HepG2 (cell line): ENCODE data around the gene SRGAP3. TPM values are rescaled to one million over a fixed set of nuclear protein-coding genes. Genes with fewer than 3 reads are reported as not detected.

Source experiments
- ATAC-seq: fragments of 200-7000 bp; cut with Tn5 transposase; 3 replicates; pipeline ENCODE4 v1.9.1; 2020; ENCODE audit warnings: mild to moderate bottlenecking, moderate library complexity
- BruUV-seq: library from RNA; stranded (reverse); fragments of 400-500 nt; replicated peaks from 2 replicates; lab custom pipeline; 2021; lab: Mats Ljungman, UMichigan
- CTCF ChIA-PET: fragments of 300-600 bp; formaldehyde crosslinking; extraction: SDS; loops from one replicate; lab custom pipeline; 2021; ENCODE audit warnings: low total read pairs, inconsistent platforms, low intra/inter-chr PET ratio; lab: Yijun Ruan, JAX
- POLR2A ChIA-PET: fragments of 350-600 bp; sonication (Branson Sonifier 250); formaldehyde crosslinking; loops from one replicate; lab custom pipeline; 2020; ENCODE audit warnings: antibody characterized with exemption, inconsistent platforms; lab: Yijun Ruan, JAX
- DNase-seq: peaks from one replicate; pipeline ENCODE4 v3.0.0-alpha.2; 2015; ENCODE audit warnings: low spot score
- FAIRE-seq: peaks from 3 replicates; lab custom pipeline; 2011; peaks lifted over from hg19 to GRCh38; lab: Jason Lieb, UNC
- H2AFZ ChIP-seq: one replicate; pipeline ENCODE4 v1.6.1; 2011; ENCODE audit warnings: low read length, inconsistent platforms
- H3K27ac ChIP-seq: fragments of 300-600 bp; 3 replicates; pipeline ENCODE4 v1.8.0; 2011; ENCODE audit warnings: mixed run types, mild to moderate bottlenecking, mixed read lengths, low read length, inconsistent platforms; ENCODE audit not compliant: insufficient read depth; ENCODE audit errors: extremely low read length
- H3K27me3 ChIP-seq, 2 experiments: fragments of 200-600 bp in 1 of 2; 2 replicates in 1 of 2; 3 replicates in 1 of 2; pipeline versions ENCODE4 v1.6.0 to v1.8.0; 2011; ENCODE audit warnings: low read length in 2 of 2, mild to moderate bottlenecking in 2 of 2, moderate library complexity in 2 of 2, inconsistent platforms in 1 of 2; ENCODE audit not compliant: insufficient read depth in 2 of 2, control insufficient read depth in 1 of 2
- H3K36me3 ChIP-seq, 2 experiments: fragments of 200-600 bp in 1 of 2; replicated peaks in 1 of 2; 2 replicates in 1 of 2; 3 replicates in 1 of 2; pipeline versions ENCODE4 v1.5.1 to v1.8.0; 2011; ENCODE audit warnings: low read length in 2 of 2, inconsistent platforms in 1 of 2; ENCODE audit not compliant: insufficient read depth in 2 of 2, control insufficient read depth in 1 of 2
- H3K4me1 ChIP-seq: 2 replicates; pipeline ENCODE4 v1.5.1; 2012; ENCODE audit warnings: low read length, inconsistent platforms; ENCODE audit not compliant: insufficient read depth
- H3K4me2 ChIP-seq: 2 replicates; pipeline ENCODE4 v1.6.0; 2011; ENCODE audit warnings: low read depth, low read length, inconsistent platforms
- H3K4me3 ChIP-seq, 3 experiments: fragments of 200-600 bp in 1 of 3; sonication (generic), shearing (Covaris generic) in 1 of 3; replicated peaks in 1 of 3; 2 replicates each; pipeline ENCODE4 v1.5.1; 2011 to 2016; ENCODE audit warnings: low read length in 3 of 3, inconsistent platforms in 2 of 3, low read depth in 2 of 3, mild to moderate bottlenecking in 2 of 3, control low read depth in 1 of 3, mixed read lengths in 1 of 3; ENCODE audit not compliant: insufficient read depth in 1 of 3
- H3K79me2 ChIP-seq: one replicate; pipeline ENCODE4 v1.6.1; 2011; ENCODE audit warnings: low read length, inconsistent platforms; ENCODE audit not compliant: insufficient read depth
- H3K9ac ChIP-seq: 2 replicates; pipeline ENCODE4 v1.6.0; 2011; ENCODE audit warnings: mild to moderate bottlenecking, low read depth, low read length, inconsistent platforms; ENCODE audit not compliant: insufficient read depth
- H3K9me3 ChIP-seq: 2 replicates; pipeline ENCODE4 v1.5.1; 2012; ENCODE audit warnings: mild to moderate bottlenecking, low read length
- H4K20me1 ChIP-seq: 2 replicates; pipeline ENCODE4 v1.6.0; 2011; ENCODE audit warnings: inconsistent platforms, mild to moderate bottlenecking, low read length, moderate library complexity; ENCODE audit not compliant: insufficient read depth
- CREB3 ChIP-seq: sonication (generic); formaldehyde crosslinking; IDR thresholded peaks from 2 replicates; pipeline ENCODE4 v1.5.0; 2020; ENCODE audit warnings: missing genetic modification reagents
- HDAC1 ChIP-seq: sonication (generic); formaldehyde crosslinking; IDR thresholded peaks from 2 replicates; pipeline ENCODE4 v1.5.1; 2020; ENCODE audit warnings: mild to moderate bottlenecking, missing genetic modification reagents
- MEIS2 ChIP-seq: sonication (generic); formaldehyde crosslinking; IDR thresholded peaks from 2 replicates; pipeline ENCODE4 v1.9.0; 2021; ENCODE audit warnings: mild to moderate bottlenecking, missing genetic modification reagents
- NR1H2 ChIP-seq: sonication (generic); formaldehyde crosslinking; IDR thresholded peaks from 2 replicates; pipeline ENCODE4 v1.8.1; 2022; ENCODE audit warnings: low read depth, missing genetic modification reagents, borderline replicate concordance
- PCBP2 ChIP-seq: fragments of 200-400 bp; formaldehyde crosslinking; optimal IDR thresholded peaks from 2 replicates; pipeline ENCODE3; 2018; ENCODE audit warnings: low read length, low read depth; ENCODE audit not compliant: poor library complexity, severe bottlenecking
- ZNF709 ChIP-seq: sonication (generic); formaldehyde crosslinking; IDR thresholded peaks from 2 replicates; pipeline ENCODE4 v1.5.0; 2020; ENCODE audit warnings: mild to moderate bottlenecking, missing genetic modification reagents
- WGBS: methylation state at CpG from one replicate; pipeline ENCODE4 v1.1.6; 2017; ENCODE audit warnings: low lambda C conversion rate; 5-methylcytosine and 5-hydroxymethylcytosine counted together
- in situ Hi-C: cut with HindIII; loops from 2 replicates; pipeline ENCODE4 v1.10.0; 2017; ENCODE audit warnings: low pct_unique_long_range_greater_than_20kb; ENCODE audit not compliant: extremely low pct_ligation_motif_present
- intact Hi-C: fragments of 100-400 bp; cut with micrococcal nuclease; formaldehyde crosslinking; loops from one replicate; pipeline ENCODE4 v1.10.0; 2022; ENCODE audit not compliant: unreplicated experiment
- polyA plus RNA-seq, 8 experiments: library from polyadenylated mRNA; depleted of rRNA in 3 of 8; stranded (reverse) in 7 of 8; unstranded in 1 of 8; fragments of >200 nt; fragmentation: Illumina TruSeq in 4 of 8; extraction: Trizol in 4 of 8; gene quantifications; 2 replicates each; pipeline versions ENCODE4 v1.2.1 to v1.2.3, GENCODE V29; 2011 to 2016; ENCODE audit warnings: low read depth in 4 of 8, missing spikeins in 1 of 8, mixed read lengths in 1 of 8; ENCODE audit not compliant: insufficient read depth in 1 of 8
- total RNA-seq, 5 experiments: library from RNA; depleted of rRNA; stranded (reverse); fragments of >200 nt; fragmentation: Illumina TruSeq; extraction: Trizol; gene quantifications; 2 replicates each; pipeline ENCODE4 v1.2.3, GENCODE V29; 2016; ENCODE audit warnings: low read depth in 1 of 5
- TF ChIP-seq, protein P1 (sequence below): sonication (generic); formaldehyde crosslinking; IDR thresholded peaks from 2 replicates; pipeline ENCODE4 v1.8.0; 2022; ENCODE audit warnings: mild to moderate bottlenecking, missing genetic modification reagents
- TF ChIP-seq, protein P2 (sequence below): sonication (generic); formaldehyde crosslinking; IDR thresholded peaks from 2 replicates; pipeline ENCODE4 v1.4.0; 2020; ENCODE audit warnings: missing genetic modification reagents, borderline replicate concordance
- TF ChIP-seq, protein P3 (sequence below): sonication (generic); formaldehyde crosslinking; IDR thresholded peaks from 2 replicates; pipeline ENCODE4 v1.9.0; 2021; ENCODE audit warnings: missing genetic modification reagents, mild to moderate bottlenecking, borderline replicate concordance

Gene SRGAP3
- total and polyA plus RNA-seq, 2 of the 13 experiments (the other 11 are each of a cell fraction or from before 2014, with no cell fraction given): 1.2 to 1.4 TPM

DNA sequence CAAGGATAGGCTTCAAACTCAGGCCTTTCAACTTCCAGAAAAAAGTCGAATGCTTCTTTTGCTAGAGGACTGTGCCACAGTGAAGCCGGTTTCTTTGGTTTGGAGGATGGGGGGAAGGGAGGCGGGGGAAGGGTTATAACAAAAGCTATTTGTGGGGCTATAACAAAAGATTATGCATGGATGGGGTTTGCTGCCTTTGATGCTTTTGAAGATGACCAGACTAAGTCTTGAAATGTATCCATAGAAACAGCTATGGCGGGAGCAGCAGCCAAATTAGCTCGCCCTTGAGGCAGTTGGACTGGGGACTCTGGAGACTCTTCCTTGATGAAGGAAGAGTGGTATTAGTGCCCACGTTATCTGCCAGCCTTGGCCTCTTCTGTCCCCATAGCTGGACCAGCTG, 47.5 kb downstream of the SRGAP3 start:
- DNase-seq (no peak), ATAC-seq (no peak)
- Histone ChIP-seq H2AFZ (no peak overlapping the region), H3K9ac (no peak overlapping the region), H3K4me3 (no peak overlapping the region), H3K27ac (no peak overlapping the region)
- CTCF ChIA-PET: no interaction called here
- no TSS peak for BruUV-seq
- intact Hi-C loops: no loop called here
- TF ChIP-seq PCBP2: no peak
- TF ChIP-seq, protein P1, sequence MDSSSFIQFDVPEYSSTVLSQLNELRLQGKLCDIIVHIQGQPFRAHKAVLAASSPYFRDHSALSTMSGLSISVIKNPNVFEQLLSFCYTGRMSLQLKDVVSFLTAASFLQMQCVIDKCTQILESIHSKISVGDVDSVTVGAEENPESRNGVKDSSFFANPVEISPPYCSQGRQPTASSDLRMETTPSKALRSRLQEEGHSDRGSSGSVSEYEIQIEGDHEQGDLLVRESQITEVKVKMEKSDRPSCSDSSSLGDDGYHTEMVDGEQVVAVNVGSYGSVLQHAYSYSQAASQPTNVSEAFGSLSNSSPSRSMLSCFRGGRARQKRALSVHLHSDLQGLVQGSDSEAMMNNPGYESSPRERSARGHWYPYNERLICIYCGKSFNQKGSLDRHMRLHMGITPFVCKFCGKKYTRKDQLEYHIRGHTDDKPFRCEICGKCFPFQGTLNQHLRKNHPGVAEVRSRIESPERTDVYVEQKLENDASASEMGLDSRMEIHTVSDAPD (CRISPR knock-in tag): no peak
- no peak for TF ChIP-seq CREB3 (CRISPR knock-in tag)
- no peak for TF ChIP-seq NR1H2 (CRISPR knock-in tag)
- no peak for TF ChIP-seq MEIS2 (CRISPR knock-in tag)
- TF ChIP-seq, protein P2, sequence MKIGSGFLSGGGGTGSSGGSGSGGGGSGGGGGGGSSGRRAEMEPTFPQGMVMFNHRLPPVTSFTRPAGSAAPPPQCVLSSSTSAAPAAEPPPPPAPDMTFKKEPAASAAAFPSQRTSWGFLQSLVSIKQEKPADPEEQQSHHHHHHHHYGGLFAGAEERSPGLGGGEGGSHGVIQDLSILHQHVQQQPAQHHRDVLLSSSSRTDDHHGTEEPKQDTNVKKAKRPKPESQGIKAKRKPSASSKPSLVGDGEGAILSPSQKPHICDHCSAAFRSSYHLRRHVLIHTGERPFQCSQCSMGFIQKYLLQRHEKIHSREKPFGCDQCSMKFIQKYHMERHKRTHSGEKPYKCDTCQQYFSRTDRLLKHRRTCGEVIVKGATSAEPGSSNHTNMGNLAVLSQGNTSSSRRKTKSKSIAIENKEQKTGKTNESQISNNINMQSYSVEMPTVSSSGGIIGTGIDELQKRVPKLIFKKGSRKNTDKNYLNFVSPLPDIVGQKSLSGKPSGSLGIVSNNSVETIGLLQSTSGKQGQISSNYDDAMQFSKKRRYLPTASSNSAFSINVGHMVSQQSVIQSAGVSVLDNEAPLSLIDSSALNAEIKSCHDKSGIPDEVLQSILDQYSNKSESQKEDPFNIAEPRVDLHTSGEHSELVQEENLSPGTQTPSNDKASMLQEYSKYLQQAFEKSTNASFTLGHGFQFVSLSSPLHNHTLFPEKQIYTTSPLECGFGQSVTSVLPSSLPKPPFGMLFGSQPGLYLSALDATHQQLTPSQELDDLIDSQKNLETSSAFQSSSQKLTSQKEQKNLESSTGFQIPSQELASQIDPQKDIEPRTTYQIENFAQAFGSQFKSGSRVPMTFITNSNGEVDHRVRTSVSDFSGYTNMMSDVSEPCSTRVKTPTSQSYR (CRISPR knock-in tag): no peak
- TF ChIP-seq, protein P3, sequence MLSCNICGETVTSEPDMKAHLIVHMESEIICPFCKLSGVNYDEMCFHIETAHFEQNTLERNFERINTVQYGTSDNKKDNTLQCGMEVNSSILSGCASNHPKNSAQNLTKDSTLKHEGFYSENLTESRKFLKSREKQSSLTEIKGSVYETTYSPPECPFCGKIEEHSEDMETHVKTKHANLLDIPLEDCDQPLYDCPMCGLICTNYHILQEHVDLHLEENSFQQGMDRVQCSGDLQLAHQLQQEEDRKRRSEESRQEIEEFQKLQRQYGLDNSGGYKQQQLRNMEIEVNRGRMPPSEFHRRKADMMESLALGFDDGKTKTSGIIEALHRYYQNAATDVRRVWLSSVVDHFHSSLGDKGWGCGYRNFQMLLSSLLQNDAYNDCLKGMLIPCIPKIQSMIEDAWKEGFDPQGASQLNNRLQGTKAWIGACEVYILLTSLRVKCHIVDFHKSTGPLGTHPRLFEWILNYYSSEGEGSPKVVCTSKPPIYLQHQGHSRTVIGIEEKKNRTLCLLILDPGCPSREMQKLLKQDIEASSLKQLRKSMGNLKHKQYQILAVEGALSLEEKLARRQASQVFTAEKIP (CRISPR knock-in tag): no peak
- no peak for TF ChIP-seq HDAC1 (CRISPR knock-in tag)
- TF ChIP-seq ZNF709 (CRISPR knock-in tag): no peak
- TF ChIP-seq, all 625 proteins: peak for 0
- Histone ChIP-seq H3K79me2 (no peaks in the 10 kb centered on the region), H3K9me3 (no peaks in the 10 kb centered on the region), H3K4me2 (no peak overlapping the region), H3K27me3 (0 out of 5 replicates have a peak, but pooled peaks cover 0 to 3% of the 10 kb centered on the region in 2 experiments), H3K4me1 (peaks cover 21% of the 10 kb centered on the region), H3K36me3 (no peaks in the 10 kb centered on the region), H4K20me1 (no peaks in the 10 kb centered on the region)
- no peak for FAIRE-seq
- in situ Hi-C loops: no loop called here
- POLR2A ChIA-PET: no interaction called here
- 56% methylated on average over 6 of the region's 6 CpGs for WGBS
